Fibroblast of gingiva (primary cell): Measurements from ENCODE around the gene C10orf71.

Experiments
- DNase-seq: peaks from one replicate; pipeline ENCODE4 v3.0.0-alpha.2; 2011; ENCODE audit warnings: low read depth

The C10orf71 gene

DNA sequence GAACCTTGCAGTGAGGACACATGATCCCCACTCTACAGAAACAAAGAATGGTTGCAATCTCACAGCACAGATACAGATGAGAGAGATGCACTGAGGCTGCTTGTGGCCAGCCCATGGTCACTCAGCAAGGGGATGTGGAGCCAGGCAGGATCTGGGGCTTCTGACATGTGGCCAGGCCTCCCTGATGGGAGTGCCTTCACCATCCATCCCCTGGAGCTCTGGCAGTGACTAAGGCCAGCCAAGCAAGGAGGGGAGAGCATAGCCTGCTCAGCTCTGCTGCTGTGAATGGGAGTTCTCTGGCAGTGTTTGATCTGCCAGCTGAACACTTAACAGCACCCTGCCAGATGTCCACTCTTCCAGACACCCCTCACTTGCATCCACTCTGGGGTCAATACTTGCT, 19.8 kb downstream of the C10orf71 start:
- no peak for DNase-seq

DNA sequence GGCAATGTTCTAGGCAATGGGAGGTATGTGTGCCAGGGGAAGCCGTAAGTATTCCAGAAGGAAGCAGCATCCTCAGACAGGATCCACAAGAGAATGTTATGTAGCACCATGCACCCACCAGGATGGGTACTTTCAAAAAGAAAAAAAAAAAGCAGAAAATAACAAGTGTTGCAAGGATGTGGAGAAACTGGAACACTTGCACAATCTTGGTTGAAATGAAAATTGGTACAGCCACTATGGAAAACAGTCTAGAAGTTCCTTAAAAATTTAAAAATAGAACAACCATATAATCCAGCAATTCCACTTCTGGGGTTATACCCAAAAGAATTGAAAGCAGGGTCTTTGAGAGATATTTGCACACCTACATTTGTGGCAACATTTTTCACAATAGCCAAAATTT, 20.2 kb downstream of the C10orf71 start:
- no peak for DNase-seq

DNA sequence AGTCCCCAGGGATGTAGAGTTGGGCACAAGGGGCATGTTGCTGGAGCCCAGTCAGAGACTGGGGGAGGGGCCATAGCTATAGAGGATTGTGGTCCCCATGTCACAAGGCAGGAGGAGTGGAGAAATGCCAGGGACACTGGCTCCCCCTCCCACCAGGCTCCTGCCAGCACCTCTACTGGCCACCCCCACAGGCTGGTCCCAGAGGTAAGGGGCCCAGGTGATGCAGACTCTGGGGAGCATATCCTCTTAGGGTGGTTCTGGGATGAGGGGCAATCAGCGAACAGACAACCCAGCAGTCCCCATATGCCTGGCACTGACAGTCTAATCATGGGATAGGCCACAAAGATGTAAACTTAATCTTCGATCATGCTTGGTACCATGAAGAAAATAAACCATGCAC, 21.2 kb downstream of the C10orf71 start:
- no peak for DNase-seq

DNA sequence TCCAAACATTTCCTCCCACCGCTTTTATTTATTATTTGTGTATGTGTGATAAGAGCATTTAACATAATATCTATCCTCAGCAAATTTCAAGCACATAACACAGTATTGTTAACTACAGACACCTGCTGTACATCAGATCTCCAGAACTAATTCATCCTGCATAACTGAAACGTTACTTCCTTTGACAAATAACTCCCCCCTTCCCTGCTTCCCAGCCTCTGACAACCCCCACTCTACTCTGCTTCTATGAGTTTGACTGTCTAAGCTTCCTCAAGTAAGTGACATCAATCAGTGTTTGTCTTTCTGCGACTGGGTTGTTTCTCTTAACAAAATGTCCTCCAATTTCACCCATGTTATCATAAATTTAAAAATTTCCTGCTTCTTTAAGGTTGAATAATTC, 22.1 kb downstream of the C10orf71 start:
- no peak for DNase-seq

DNA sequence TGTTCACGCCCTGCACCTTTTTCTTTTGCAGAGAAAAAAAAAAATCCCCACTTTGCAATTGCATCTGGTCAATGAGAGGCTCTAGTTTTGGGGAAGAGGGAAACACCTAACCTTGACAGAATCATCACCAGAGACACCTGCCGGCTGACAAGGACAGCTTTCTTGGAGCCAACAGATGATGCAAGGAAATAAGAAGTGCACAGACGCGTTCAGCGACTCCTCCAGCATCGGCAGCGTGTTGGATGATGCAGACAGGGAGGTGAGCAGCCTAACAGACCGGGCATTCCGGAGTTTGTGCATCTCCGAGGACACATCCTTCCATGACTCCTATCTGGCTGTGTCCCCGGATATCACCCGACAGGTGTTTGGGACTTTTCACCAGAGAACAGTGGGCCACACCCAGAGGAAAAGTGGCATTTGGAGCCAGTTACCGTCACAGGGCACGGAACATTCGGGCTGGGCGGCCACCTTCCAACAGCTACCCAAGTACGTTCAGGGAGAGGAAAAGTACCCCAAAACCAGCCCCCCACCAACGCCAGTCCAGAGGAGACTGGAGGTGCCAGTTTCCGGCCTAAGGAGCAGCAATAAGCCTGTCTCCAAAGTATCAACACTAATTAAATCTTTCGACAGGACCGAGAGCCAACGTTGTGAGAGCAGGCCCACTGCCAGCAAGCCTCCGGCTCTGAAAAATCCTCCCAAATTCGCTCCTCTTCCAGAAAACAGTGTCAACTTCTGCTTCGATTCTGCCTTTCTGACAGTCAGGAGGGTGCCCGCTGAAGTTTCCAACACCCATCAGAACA, 23.6 kb downstream of the C10orf71 start:
- DNase-seq = no peak

DNA sequence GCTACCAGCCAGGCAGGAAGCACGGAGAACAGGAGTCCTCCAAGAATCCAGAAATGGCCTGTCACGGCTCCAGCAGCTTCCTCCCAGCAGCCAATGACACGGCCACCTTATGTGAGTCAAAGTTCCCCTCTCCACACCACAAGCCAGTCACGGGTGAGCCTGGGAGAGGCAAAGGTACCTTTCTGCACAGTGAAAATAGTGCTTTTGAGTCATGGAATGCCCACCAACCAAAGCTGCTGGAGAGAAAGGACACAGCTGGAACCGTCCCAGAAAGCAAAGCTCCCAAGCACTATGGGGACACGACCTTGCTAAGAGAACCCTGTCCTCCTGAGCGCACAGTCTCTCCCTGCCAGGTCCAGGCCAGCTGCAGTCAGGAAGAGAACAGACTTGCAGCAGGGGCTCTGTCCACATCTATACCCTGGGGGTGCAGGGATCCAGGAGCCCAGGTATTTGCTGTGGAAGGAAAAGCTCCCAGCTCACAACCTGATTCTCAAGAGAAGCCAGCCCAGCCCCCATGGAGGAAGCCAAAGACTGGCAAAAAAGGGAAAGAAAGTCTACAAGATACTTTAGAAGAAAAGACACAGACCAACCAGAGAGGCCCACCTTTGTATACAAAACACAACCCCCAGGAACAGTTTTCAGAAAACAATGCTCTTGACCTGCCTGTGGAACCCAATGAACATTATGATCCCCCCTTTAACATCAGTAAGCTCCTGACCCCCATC, 24.4 kb downstream of the C10orf71 start:
- no peak for DNase-seq

DNA sequence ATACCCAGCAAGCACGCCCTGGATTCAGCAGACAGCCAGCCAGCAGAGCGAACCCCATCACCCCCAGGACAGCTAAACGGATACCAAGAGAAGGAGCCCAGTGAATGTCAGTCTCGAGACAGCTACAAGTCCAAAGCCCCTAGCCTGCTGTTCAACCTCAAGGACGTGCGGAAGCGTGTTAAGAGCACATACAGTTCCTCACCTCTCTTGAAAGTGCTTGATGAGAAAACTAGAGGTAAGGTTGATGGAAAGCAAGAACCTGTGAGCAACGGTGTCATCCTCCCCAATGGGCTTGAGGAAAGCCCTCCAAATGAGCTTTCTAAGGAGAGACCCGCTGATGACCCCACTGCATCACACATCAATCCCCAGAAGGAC, 24.9 kb downstream of the C10orf71 start:
- no peak for DNase-seq

DNA sequence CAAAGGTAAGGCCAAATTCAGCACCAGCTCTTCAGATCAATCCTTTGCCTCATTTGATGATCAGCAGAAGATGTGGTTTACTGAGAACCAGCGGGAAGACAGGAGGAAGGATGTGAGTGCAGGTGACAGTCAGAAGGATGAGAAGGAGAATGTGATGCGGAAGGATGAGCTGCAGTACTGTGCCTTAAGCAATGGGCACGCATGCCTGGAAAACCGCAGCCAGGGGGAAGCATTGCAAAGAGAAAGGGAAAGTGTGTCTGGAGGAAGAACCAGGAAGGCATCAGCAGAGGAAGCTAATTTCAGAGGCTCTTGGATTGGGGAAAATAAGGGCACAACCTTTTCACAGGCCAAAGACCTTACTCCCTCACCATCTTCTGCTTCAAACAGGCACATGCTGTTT, 25.7 kb downstream of the C10orf71 start:
- DNase-seq = no peak

DNA sequence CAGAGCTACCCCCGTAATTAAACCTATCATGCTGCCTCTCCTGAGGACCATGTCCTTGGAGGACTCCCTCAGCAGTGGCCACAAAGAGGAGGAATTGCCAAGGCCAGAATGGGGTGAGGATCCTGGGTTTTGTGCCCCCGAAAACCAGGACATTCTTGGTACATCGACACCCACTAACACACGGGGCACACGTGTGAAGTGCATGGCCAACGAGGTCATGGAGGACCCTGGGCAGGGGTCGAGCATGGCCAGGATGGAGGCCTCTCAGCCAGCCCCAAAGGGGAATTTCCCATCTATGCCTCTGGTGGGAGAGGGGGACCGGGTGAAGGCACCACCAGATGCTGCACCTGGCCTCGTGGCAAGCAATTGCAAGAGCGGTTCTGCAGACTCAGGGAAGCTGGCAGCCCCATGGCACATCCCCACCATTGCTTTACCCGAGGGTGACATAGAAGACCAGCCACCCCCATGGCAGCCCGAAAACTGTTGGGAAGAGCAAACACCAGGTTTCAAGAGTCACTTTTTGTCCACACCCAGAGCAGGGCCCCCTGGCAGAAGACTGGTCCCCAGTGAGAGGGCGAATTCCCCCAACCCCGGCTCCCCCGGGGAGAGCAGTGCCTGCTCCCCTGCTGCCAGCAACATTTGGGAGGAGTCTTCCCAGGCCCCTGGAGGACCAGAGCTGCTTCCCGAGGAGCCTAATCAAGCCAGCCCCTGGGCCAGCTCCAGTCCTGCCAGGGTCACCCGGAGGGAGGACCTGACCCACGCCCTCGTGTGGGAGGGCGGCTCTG, 26.4 kb downstream of the C10orf71 start:
- no peak for DNase-seq

DNA sequence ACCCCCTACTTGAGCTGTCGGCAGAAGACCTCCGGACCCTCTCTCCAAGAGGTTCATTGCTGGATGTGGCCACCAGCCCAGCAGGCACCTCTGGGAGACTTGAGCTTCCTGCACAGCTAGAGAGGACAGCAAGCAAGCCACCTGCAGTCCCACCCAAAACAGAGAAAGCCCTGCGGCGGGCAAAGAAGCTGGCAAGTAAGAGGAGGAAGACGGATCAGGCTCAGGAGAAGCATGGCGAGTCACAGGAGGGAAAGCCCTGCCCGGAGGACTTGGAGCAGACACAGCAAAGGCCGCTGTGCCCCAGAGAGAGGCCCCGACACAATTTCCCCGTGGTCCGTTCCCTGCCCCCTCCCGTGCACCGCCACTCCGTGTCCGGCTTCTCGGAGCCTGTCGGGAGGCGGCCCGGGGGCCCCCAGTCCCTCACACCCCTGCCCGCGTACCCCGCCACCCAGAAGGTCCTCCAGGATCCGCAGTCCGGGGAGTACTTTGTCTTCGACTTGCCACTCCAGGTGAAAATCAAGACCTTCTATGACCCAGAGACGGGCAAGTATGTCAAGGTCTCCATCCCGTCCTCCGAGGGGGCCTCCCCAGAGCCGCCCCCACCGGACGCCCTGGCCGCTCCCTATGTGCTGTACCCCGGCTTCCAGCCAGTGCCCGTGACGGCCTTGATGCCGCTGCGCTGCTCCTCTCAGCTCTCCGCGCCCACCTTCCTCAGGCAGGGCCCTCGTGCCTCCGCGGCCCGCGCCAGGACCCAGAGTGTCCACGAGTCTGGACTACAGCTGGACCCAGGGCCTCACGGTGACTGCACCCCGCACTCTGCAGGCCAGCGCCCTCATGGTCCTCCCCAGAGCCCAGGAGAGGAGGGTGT, 27.2 kb downstream of the C10orf71 start:
- DNase-seq = no peak

DNA sequence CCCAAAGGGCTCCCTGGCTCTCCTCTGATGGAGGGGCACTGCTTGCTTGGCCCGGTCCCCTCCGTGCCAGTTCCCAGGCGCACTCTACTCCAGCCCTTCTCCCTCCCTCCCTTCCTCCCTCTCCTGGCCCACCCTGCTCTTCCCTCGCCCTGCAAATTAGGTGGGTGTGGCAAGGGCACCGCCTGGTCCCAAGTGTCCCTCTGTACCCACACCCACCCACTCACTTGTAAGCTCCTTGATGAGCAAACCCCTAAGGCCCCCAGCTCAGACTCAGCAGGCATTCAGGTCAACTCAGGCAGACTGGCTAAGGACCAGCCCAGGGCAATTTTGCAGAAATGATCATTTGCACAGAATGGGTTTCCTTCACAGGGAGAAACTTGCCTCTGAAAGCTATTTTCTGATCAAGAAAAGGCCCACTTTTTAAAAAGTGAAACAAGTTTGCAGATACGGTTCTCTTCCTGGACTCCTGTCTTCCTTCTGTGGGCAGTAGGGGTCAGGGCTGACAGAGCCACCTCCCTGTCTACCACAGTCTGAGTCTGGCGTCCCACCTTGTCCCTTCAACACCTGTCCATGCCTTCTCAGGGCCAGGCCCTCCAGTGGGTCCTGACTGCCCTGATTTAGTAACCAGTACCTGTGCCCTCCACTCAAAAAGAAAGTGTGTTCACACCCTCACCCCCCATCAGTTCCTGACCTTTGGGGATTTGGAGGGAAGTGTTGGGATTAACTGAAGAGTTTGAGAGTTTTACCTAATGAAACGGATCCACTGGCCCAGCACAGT, 28.3 kb downstream of the C10orf71 start:
- DNase-seq = no peak

DNA sequence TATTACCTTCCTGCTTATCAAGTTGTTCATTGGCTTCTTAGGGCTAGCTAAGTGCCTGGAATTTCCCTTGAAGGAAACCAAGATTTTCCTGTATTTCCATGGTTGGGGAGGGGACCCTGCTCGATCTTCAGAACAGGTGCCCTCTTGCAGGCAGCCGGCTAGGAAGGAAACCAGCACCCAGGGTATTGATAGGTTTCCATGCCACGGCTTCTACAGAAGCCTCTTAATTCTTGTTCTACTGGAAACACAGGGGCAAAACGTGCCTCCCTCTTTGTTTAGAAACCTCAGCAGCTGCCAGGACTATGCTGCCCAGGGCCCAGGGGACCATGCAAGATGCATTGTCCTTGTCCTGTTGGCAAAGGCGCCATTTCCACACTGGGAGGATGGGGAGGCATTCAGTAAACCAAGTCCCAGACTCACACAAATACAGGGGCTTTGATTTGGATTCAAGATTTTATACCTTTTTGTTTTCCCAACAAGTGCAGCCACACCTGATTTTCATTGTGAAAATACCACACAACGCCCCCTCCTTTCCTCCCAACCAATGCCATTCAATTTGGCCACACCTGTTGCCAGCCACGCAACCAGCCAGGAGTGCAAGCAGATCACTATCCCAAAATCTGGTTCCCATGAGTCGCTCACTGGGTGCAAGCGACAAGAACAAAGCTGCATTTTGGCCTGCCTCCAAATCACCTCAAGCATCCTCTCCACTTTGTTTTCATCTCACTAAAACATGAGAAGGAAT, 29.6 kb downstream of the C10orf71 start:
- no peak for DNase-seq

DNA sequence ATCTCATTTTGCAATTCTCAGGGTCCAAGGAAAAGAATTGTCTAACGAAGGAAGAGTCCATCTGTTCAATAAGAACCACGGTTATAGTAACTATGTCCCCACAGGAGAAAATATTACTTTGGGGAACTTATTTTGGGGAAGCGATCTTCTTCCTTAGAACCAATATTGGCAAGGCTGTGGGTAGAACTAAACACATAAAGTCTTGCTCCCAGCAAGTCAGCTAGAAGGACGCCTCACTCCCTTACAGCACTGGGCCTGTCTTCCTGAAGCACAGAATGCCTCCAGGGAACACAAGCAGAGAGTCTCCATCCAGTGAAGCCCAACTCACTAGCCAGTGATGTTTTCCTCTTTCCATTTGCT, 30.2 kb downstream of the C10orf71 start:
- DNase-seq = no peak

DNA sequence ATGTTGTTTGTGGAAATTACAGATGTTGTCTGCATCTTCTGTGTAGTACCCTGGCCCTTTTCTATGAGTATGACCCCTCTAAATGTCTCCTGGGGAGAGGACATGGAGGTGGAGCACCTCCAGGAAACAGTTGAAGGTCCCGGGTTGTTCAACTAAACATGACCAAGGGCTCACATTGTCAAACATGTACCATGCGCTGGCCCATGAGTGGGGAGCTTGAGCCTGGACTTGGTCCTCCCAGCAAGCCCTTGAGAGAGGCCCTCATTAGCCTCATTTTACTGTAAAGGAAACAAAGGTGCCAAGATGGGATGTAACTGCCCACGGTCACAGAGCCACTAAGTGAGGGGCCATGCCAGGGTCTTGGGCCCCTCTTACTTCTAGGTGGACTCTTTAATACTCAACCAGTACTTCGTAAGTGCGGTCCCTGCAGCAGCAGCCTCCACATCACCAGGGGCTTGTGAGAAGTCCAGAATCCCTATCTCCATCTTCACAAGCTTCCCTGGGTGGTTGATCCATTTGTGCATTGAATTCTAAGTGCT, 31.2 kb downstream of the C10orf71 start:
- DNase-seq = no peak

DNA sequence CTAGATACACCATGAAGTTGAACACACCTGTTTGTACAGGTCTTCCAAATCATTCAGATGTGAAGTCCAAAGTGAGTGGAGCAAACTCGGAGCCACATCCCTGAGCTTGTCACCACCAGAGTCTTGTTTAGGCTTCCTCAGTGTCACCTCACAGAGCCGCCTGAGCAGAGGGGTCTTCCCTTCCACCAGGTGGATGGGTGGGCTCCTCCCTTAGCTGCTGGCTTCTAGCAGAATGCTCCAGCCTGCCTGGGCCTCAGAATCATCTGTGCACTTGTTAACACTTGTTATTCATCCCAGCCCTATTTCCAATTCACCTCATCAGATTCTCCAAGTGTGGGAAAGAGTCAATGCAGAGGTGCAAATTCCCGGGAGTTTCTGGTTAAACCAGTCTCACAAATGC, 32.5 kb downstream of the C10orf71 start:
- DNase-seq = no peak

DNA sequence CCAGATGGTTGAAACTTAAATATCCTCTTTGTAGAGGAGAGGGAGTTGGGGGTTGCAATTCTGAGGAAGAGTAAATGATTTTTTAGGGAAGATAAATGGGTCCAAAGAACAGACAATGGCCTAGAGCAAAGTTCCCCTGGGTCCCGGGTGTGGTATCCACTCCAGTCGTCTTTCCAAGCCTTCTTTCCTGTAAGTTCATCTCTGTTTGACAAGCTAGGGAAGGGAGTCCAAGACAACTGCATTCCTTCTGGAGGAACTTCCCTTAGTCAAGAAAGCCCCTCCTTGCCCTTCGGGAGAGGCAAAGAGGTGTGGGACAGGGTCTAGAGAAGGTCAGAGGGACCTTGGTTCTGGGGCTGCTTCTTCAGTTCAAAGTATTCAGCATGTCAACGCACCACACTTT, 33.4 kb downstream of the C10orf71 start:
- DNase-seq = no peak

DNA sequence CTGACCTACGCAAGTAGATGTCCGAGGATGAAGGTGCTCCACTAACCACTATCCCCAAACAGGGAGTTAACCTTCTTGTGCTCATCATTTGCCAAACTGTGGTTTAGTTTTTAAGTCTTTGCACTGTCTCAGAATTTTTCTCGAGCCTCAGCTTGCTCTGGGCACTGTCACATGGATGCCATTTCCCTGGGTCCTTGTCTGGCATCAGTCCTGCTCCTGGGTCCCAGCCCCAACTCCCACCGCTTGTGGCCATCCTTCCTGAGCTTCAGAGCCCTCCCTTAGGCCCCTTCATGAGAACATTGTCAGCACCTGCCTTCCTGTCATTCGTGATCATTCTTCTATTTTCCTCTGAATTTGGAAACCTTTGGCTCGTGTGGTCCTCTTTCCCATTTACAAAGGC, 33.8 kb downstream of the C10orf71 start:
- no peak for DNase-seq

DNA sequence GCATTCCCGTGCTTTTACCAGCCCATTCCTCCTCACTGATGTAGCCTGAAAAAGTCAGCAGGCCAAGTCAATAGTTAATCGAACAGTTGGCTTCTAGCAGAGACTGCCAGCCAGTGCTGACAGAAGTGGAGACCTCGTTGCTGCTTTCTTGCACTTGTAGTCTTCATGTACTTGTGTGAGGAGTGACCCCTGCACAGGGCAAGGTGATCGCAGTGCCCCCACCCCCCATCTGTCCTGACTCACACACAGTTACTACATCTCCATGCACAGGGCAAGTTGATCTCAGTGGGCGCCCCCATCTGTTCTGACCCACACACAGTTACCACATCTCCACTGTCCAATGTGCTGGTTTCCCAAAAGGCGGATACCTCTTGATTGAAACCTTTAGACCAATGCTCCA, 34.2 kb downstream of the C10orf71 start:
- DNase-seq = no peak

DNA sequence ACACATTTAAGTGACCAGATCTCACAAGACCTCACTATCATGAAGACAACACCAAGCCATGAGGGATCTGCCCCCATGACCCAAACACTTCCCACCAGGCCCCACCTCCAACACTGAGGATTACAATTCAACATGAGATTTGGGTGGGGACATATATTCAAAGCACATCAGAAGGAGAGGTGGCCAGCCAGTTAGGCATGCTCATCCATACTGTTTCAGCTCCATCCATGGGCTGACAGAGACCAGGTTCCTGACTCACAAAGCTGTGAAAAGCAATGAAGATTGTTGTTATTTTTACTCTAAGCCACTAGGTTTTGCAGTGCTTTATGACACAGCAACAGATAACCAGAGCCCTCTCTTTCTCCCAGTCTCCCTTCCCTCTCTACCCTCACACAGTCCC, 36.0 kb downstream of the C10orf71 start:
- no peak for DNase-seq

DNA sequence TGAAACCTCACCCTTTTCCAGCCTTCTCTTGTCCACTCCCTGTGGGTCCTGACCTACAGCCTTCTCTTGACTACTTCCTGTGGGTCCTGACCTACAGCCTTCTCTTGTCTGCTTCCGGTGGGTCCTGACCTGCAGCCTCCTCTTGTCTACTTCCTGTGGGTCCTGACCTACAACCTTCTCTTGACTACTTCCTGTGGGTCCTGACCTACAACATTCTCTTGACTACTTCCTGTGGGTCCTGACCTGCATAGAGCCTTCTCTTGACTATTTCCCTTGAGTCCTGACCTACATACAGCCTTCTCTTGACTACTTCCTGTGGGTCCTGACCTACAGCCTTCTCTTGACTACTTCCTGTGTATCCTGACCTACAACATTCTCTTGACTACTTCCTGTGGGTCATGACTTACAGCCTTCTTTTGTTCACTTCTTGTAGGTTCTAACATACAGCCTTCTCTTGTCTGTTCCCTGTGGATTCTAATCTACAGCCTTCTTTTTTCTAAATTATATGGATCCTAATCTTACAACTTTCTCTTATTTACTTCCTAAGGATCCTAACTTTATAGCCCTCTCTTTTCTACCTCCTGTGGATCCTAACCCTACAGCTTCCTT, 36.5 kb downstream of the C10orf71 start:
- DNase-seq = no peak
